Stimulated activated CD4-positive, alpha-beta T cell treated with anti-CD3 and anti-CD28 coated beads, Interleukin-4, amount 100 ng/mL, for 48 hours (primary cell): ENCODE measurements around the gene IPCEF1.
"Not testable (repeated sequence)": the region's sequence is repeated elsewhere in the genome, so short reads cannot be mapped to it uniquely, and the experiment has no call there.

Experiments
- DNase-seq, 2 donors: peaks; one replicate each; pipeline ENCODE4 v3.0.0-alpha.2; 2020; ENCODE audit warnings: low read depth in 2 of 2

IPCEF1 gene

GRCh38 chr6:154223296-154223695 is 133.3 kb downstream of the IPCEF1 start:
- no peak for DNase-seq

DNA sequence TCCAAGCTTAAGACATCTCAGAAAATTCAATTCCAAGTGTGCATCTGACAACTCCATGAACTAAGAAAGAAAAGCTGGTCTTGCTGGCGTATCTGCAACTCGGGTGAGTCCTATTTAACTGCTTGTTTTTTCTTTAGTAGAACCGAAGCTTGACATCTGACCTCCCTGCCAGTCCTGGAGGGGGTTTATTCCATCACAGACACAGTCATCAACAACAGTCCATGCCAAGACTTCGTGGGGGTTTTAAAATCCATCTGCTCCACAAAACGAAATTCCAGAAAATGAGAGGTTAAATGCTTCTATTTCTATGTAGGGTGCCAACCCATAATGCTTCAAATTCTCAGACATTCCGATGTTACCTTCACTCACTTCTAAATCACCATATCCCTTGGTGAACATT is 133.9 kb downstream of the IPCEF1 start:
- DNase-seq = no peak

- DNase-seq = no peak
Observed at GRCh38 chr6:154219250-154219649, 137.4 kb downstream of the IPCEF1 start.

GRCh38 chr6:154218787-154219186 is 137.8 kb downstream of the IPCEF1 start:
- DNase-seq = no peak

DNA sequence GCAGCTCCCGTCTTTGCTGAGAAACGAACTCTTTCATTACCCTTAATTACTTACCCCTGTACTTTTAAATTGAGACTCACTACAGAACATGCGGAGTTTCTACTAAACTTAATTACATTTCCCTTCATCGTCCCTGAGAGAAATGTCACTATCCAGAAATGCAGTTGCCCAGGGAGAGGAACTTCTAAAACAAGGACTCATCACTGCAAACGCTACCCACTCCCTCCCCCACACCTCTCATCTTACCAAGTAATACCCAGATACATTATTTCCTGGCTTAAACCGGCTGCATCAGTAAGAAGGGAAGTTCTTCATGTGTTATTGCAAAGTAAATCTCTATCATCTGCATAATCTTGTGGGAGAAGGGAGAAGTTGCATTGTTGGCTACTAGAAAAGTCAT is 138.3 kb downstream of the IPCEF1 start:
- no peak for DNase-seq

GRCh38 chr6:154213782-154214181 is 142.8 kb downstream of the IPCEF1 start:
- DNase-seq = no peak

GRCh38 chr6:154210678-154211077 is 145.9 kb downstream of the IPCEF1 start:
- no peak for DNase-seq

DNA sequence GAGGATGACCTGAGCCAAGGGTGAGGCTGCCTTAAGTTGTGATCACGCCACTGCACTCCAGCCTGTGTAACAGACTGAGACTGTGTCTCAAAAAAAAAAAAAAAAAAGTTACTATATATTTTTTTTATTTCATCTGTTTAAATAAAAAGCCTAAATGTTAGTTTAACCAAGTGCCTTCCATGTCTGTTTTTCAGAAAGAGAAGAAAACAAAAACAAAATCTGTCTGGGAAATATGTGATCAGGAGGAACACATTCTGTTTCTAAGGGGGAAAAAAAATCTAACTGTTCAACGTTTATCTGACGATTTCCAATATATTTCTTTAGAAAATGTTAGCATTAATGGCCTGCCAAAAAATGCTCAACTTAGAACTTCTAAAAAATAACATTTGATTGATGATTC is 147.0 kb downstream of the IPCEF1 start:
- DNase-seq = no peak

- no peak for DNase-seq
Observed at GRCh38 chr6:154206996-154207395, 149.6 kb downstream of the IPCEF1 start.

DNA sequence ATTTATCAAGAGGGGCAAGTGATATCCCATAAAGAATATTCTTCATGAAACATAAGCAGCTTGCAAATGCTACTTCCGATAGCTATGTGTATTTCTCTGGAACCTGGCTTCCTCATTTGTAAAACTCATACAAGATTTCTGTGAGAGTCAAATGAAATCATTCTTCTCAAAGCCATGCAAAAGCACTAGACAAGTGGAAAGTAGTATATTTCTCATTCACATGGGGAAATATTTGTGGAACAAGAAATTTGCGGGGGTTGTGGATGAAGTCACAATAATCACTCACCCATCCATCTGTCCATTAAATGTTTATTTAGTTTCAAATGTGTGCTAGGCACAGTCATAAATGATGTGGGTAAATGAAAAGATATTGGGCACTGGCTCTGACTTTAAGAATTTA is 150.5 kb downstream of the IPCEF1 start:
- no peak for DNase-seq

DNA sequence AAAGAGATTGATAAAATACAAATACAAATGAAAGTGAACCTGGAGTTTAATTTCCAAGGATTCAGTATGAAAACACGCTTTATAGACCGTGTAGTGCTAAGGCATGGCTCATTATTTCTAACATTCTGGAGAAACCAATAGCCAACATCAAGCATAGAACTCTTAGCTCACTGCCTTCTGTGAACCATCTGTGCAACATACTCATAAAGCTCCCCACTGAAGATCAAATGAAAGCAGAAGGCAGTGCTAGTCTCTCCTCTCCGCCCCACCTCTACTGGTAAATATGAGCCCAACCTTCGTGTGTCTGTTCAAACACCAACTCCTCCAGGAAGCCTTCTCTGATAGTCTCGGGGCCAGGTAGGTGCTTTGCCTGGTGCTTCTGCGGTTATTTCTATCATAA is 153.6 kb downstream of the IPCEF1 start:
- no peak for DNase-seq

- DNase-seq = no peak
Observed at GRCh38 chr6:154202339-154202738, 154.3 kb downstream of the IPCEF1 start.

- DNase-seq = not testable (repeated sequence)
Observed at GRCh38 chr6:154201688-154202087, 154.9 kb downstream of the IPCEF1 start.

DNA sequence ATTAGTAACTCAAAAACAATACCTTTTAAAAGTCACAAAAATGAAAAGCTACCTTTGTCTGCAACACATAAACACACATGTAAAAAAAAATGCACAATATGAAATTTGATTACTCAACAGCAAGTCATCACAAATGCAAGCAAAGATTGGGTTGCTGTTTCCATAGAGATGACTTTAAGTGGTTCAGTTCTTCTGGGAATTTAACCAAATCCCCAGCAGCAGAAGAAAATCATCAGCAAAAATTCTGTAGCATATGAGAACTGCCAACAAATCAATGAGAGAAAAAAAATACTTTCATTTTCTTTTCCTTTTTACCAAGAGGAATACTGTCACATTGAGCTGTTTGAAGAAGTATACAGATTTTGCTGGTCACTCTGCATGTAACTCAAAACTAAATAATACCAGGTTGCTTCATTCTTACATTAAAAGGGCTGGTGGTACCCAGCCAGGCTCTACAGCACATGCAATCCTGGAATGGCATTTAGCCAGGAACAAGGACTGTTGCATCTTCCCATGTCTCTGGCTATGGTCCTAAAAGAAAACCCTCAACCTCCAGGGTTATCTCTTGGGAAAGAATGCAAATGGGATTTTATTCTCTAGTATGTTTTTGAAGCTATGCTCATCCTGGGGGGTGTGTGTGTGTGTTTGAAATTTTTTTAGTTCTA is 159.3 kb downstream of the IPCEF1 start:
- DNase-seq = no peak

- no peak for DNase-seq
Observed at GRCh38 chr6:154196333-154196885, 160.2 kb downstream of the IPCEF1 start.

- DNase-seq = no peak
Observed at GRCh38 chr6:154187714-154188113, 168.9 kb downstream of the IPCEF1 start.

DNA sequence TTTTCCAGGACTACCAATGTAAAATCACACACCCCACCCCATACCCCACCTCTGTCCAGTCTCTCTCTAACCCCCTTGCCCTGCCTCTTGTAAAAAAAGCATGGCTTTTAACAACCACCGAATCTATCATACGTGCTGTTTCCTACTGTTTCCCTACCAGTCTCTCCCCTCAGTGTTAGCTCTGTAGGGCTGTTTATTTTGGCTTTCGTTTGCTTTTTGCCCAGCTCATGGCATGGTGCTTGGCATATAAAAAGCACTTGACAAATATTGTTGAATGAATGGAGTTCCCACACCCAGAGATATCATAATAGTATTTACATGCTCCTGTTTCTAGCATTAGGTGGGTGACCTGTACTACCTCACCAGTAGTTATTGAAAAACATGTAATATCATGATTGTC is 169.4 kb downstream of the IPCEF1 start:
- no peak for DNase-seq

- DNase-seq = no peak
Observed at GRCh38 chr6:154179434-154179833, 177.2 kb downstream of the IPCEF1 start.

- DNase-seq = not testable (repeated sequence)
Observed at GRCh38 chr6:154172393-154172792, 184.2 kb downstream of the IPCEF1 start.

DNA sequence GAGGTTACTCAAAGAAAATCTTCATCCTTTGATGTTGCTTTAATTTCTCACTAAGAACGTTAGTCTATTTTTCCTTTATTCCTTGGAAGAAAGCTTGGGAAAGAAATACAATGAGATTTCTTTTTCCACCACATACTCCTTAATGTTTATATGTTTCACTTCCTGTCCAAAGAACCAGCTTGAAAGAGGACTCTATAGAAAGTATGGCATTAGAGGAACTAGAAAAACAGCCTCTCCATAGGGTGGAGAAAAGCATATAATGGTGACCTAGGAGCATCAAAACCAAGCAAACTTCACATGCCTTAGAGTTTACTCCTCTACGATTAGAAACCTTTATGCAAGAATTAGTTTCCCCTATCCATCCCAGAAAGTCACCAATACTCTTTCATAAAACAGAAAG is 186.5 kb downstream of the IPCEF1 start:
- DNase-seq = no peak

- no peak for DNase-seq
Observed at GRCh38 chr6:154169193-154169847, 187.3 kb downstream of the IPCEF1 start.

DNA sequence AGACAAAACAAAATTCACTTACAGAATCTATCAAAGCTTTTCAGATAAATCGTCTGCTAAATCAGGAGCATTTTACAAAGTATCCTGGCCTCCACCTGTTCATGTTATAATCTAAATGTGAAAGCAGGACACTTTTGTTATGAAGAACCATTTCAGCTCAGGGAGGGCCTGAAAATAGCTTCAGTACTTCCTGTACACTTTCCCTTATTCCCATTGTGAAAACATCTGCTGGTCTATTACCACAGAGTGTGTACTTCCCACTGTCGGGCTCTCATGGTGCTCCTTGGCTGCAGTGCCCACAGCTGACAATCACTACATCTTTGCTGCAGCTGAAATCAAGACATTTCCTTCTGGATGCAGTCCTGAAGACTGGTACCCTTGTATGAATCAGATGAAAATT is 189.5 kb downstream of the IPCEF1 start:
- DNase-seq = no peak

DNA sequence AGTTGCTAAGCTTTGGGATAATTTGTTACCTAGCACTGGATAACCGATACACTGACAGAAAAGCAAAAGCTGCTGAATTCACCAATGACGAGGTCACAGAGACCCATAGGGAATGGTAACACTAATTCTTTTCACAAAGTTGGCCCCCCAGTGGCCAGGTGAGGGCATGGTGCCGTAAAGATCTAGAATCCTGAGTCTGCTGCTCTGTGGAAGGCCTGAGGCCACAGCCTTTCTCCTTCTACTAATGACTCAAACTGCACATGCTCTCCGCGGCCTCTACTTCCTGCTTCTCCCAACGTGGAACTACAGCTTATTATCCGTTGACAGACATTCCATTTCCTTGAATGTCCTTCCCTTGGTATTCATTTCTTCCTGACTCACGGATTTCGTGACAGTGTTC is 190.5 kb downstream of the IPCEF1 start:
- DNase-seq = no peak
